Motor neuron (in vitro differentiated cells): ENCODE data around the gene KNOP1. TPM values are rescaled to one million over a fixed set of nuclear protein-coding genes. Genes with fewer than 3 reads are reported as not detected.

Experiments used
- ATAC-seq, 8 experiments: fragments of 200-7000 bp; cut with Tn5 transposase; replicated peaks in 6 of 8; 2 replicates each; pipeline ENCODE4 v1.8.0; 2021; ENCODE audit warnings: mild to moderate bottlenecking in 8 of 8, moderate library complexity in 8 of 8
- H3K27ac ChIP-seq, 2 donors: fragments of 250-450 bp; sonication (Bioruptor Pico); 2 replicates each; pipeline ENCODE4 v1.9.0; 2021; ENCODE audit warnings: antibody characterized with exemption in 2 of 2, mild to moderate bottlenecking in 2 of 2, moderate library complexity in 1 of 2
- H3K4me1 ChIP-seq, 2 donors: fragments of 250-450 bp; sonication (Bioruptor Pico); replicated peaks in 1 of 2; 2 replicates each; pipeline ENCODE4 v1.6.1; 2021; ENCODE audit warnings: antibody characterized with exemption in 2 of 2, mild to moderate bottlenecking in 2 of 2, moderate library complexity in 1 of 2
- H3K4me3 ChIP-seq, 5 donors: fragments of 250-450 bp; sonication (Bioruptor Pico); 2 replicates each; pipeline ENCODE4 v1.9.0; 2021; ENCODE audit warnings: antibody characterized with exemption in 5 of 5, mild to moderate bottlenecking in 5 of 5, moderate library complexity in 4 of 5
- WGBS, 10 experiments: fragments of 450-650 bp; shearing (Covaris generic); methylation state at CpG; one replicate each; pipeline ENCODE4 v1.0.0; 2022; 5-methylcytosine and 5-hydroxymethylcytosine counted together
- in situ Hi-C, 9 experiments: fragments of 400-800 bp; cut with MboI; loops; one replicate each; pipeline ENCODE4 v1.15.0; 2021; ENCODE audit warnings: low sequenced_read_pairs in 9 of 9, low pct_unique_long_range_greater_than_20kb in 2 of 9; ENCODE audit not compliant: unreplicated experiment in 9 of 9
- total RNA-seq, 8 experiments: library from RNA; unstranded; fragments of 300-600 nt; gene quantifications; 2 replicates each; pipeline versions ENCODE4 v1.2.3 to v1.2.4, GENCODE V29; 2022

The KNOP1 gene
- total RNA-seq, 8 experiments from 2014 or later: 14.8 to 40.8 (median 24.7) TPM

- in situ Hi-C loops: no loop called here
- no peak overlapping the region for H3K4me3 ChIP-seq
- ATAC-seq: no peak
- 67 to 100% (median 90%) methylated on average over 1 of the region's 1 CpG; no CpG with 5 or more reads in 3 of the 10 experiments for WGBS, 10 experiments
- no peak overlapping the region for H3K27ac ChIP-seq
- H3K4me1 ChIP-seq: no peaks in the 10 kb centered on the region
These were observed 57.6 kb downstream of the KNOP1 start for GRCh38 chr16:19660432-19660831.

GRCh38 chr16:19659554-19659953 lies 58.5 kb downstream of the KNOP1 start:
- in situ Hi-C loops: no loop called here
- H3K4me3 ChIP-seq: no peak overlapping the region
- no peak overlapping the region for H3K27ac ChIP-seq
- no peak for ATAC-seq
- 100% methylated on average over 1 of the region's 1 CpG; no CpG with 5 or more reads in 8 of the 10 experiments for WGBS, 10 experiments
- H3K4me1 ChIP-seq: no peaks in the 10 kb centered on the region

- Histone ChIP-seq H3K4me3 (no peak overlapping the region), H3K27ac (no peak overlapping the region), H3K4me1 (no peaks in the 10 kb centered on the region)
- in situ Hi-C loops: no loop called here
- 54 to 100% (median 80%) methylated on average over 1 to 4 of the region's 4 CpGs; no CpG with 5 or more reads in 5 of the 10 experiments for WGBS, 10 experiments
- ATAC-seq: no peak
These were observed 60.2 kb downstream of the KNOP1 start for GRCh38 chr16:19657831-19658230.

DNA sequence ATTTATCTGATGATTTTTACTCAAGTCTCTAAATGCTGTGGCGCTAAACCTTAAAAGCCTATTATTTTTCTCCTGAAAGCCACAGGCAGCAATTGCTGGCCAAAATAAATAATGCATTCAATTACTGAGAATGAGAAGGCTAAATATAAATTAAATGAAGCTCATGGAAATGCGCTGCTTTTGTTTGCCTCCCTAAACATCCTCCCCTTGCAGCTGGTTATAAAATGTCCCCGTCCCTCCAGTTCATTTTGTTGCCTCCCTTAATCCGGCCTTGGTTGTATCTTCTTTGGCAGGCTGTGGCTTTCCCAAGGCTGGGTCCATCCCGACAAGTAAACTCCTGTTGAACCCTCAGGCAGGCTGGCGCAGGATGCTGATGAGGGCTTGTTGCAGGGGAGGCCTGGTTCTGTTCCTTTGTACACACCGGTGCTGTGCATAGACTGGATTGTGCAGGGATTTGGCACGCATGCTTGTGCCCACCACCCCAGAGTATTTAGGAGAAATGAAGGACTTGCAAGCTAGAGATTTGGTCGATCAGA lies 62.7 kb downstream of the KNOP1 start:
- WGBS, 10 experiments: 83 to 100% (median 94%) methylated on average over 2 to 7 of the region's 9 CpGs; no CpG with 5 or more reads in 1 of the 10 experiments
- Histone ChIP-seq H3K4me3 (no peak overlapping the region), H3K4me1 (no peaks in the 10 kb centered on the region), H3K27ac (no peak overlapping the region)
- in situ Hi-C loops: no loop called here
- peak in 2 of 8 experiments; percentile 17 to 25 for ATAC-seq

- Histone ChIP-seq H3K27ac (no peak overlapping the region), H3K4me3 (no peak overlapping the region), H3K4me1 (no peaks in the 10 kb centered on the region)
- WGBS, 10 experiments: 79 to 100% (median 92%) methylated on average over 1 to 8 of the region's 9 CpGs
- in situ Hi-C loops: no loop called here
- peak in 2 of 8 experiments; percentile 24 for ATAC-seq
These were observed 63.9 kb downstream of the KNOP1 start for GRCh38 chr16:19654147-19654546.

Other genes with a start within 250 kb of the KNOP1 start
- gene GDE1, start 196.1 kb downstream of the KNOP1 start, total RNA-seq: 100 to 1,000 TPM in 2 of 8 experiments, 10 to 100 TPM in 6; 30.2 to 130 (median 48.5) TPM
- 10 to 100 TPM; 12.8 to 33.7 (median 24.5) TPM for gene CCP110, start 194.3 kb downstream of the KNOP1 start, total RNA-seq
- gene VPS35L, start 162.5 kb downstream of the KNOP1 start, total RNA-seq: 10 to 100 TPM; 24.8 to 63.9 (median 42.2) TPM
- 10 to 100 TPM in 7 of 8 experiments, 1 to 10 TPM in 1; 7.0 to 44.1 (median 27.7) TPM for gene IQCK, start within 50 bp of the KNOP1 start, total RNA-seq
- gene GPRC5B, start 166.6 kb upstream of the KNOP1 start, total RNA-seq: 10 to 100 TPM; 18.4 to 97.5 (median 43.2) TPM